Gastrocnemius medialis (tissue), 4 donors: ENCODE measurements around the gene TBCCD1.

Experiments used
- POLR2A ChIP-seq, 2 donors: fragments of 450-650 bp; IDR thresholded peaks; one replicate each; pipeline ENCODE4 v1.6.1; 2017; ENCODE audit warnings: antibody characterized with exemption in 2 of 2, mild to moderate bottlenecking in 2 of 2, moderate library complexity in 2 of 2
- TF ChIP-seq, protein P1 (sequence below), 5 experiments: fragments of 450-650 bp in 3 of 5; fragments of 200-600 bp in 2 of 5; sonication (generic) in 2 of 5; IDR thresholded peaks in 4 of 5; conservative IDR thresholded peaks in 1 of 5; 1 replicate in 4 of 5; 2 replicates in 1 of 5; pipeline ENCODE4 v1.5.1; 2016 to 2019; ENCODE audit warnings: antibody characterized with exemption in 5 of 5, mild to moderate bottlenecking in 3 of 5, moderate library complexity in 3 of 5

DNA sequence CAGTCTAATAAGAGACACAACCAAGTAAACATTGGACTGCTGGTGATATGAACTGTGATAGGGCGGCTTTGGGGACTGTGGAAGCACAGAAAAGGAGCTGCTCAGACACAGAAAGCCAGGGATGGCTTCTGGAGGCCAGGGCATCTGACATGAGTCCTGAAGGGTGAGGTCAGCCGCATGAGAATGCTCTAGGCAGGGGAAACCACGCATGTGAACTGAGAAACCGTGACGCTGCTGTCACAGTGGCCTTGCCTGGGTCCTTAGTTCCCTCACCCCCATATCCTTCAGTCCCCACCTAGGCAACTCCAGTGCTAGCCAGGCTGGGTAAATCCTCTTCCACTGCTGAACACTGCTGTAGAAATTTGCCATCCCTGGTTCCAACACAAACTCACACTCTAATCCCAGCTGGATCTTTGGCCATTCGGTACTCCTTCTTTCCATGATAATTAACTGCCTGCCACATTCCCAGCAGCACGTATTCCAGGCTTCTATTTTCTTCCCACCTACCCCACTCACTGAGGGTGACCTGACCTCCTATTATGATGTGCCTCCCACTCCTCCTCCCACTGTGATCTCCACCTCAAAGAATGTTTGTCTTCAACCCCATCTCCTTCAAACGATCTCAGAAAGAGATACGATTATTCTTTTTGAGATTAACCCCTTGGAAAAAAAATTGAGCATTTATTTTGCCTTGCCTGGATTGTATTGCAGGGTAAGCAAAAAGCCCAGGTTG lies 54.4 kb downstream of the TBCCD1 start:
- TF ChIP-seq, protein P1, sequence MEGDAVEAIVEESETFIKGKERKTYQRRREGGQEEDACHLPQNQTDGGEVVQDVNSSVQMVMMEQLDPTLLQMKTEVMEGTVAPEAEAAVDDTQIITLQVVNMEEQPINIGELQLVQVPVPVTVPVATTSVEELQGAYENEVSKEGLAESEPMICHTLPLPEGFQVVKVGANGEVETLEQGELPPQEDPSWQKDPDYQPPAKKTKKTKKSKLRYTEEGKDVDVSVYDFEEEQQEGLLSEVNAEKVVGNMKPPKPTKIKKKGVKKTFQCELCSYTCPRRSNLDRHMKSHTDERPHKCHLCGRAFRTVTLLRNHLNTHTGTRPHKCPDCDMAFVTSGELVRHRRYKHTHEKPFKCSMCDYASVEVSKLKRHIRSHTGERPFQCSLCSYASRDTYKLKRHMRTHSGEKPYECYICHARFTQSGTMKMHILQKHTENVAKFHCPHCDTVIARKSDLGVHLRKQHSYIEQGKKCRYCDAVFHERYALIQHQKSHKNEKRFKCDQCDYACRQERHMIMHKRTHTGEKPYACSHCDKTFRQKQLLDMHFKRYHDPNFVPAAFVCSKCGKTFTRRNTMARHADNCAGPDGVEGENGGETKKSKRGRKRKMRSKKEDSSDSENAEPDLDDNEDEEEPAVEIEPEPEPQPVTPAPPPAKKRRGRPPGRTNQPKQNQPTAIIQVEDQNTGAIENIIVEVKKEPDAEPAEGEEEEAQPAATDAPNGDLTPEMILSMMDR (IDR thresholded peaks at IDR 0.05 in 4 of 5, conservative IDR thresholded peaks at IDR 0.05 in 1 of 5) = no peak
- TF ChIP-seq POLR2A (IDR thresholded peaks at IDR 0.05) = no peak
